IMR-90 (cell line): ENCODE data around the gene SLC22A15. TPM values are rescaled to one million over a fixed set of nuclear protein-coding genes. Genes with fewer than 3 reads are reported as not detected.

Experiments used
- ATAC-seq: fragments of 200-7000 bp; cut with Tn5 transposase; 2 replicates; pipeline ENCODE4 v1.9.1; 2020; ENCODE audit warnings: low read depth, mild to moderate bottlenecking, moderate library complexity
- BruUV-seq: library from RNA; stranded (reverse); fragments of 400-500 nt; replicated peaks from 2 replicates; lab custom pipeline; 2021; lab: Mats Ljungman, UMichigan
- CTCF ChIA-PET: fragments of 300-600 bp; formaldehyde crosslinking; extraction: SDS; loops from one replicate; lab custom pipeline; 2021; ENCODE audit warnings: antibody characterized with exemption; lab: Yijun Ruan, JAX
- POLR2A ChIA-PET: fragments of 300-600 bp; sonication (Branson Sonifier 250); formaldehyde crosslinking; loops from one replicate; lab custom pipeline; 2022; ENCODE audit warnings: antibody characterized with exemption; ENCODE audit not compliant: unreplicated experiment; lab: Charles Lee
- DNase-seq: peaks from one replicate; pipeline ENCODE4 v3.0.0; 2013
- H2AFZ ChIP-seq: replicated peaks from 2 replicates; pipeline ENCODE3; 2013; ENCODE audit warnings: low read length, mild to moderate bottlenecking; ENCODE audit not compliant: poor library complexity
- H2AK5ac ChIP-seq: 2 replicates; pipeline ENCODE4 v1.6.1; 2013; ENCODE audit warnings: low read depth, low read length, inconsistent platforms
- H2AK9ac ChIP-seq: replicated peaks from 2 replicates; pipeline ENCODE3; 2013; ENCODE audit warnings: mild to moderate bottlenecking, low read depth, low read length, moderate library complexity; ENCODE audit not compliant: poor library complexity
- H2BK120ac ChIP-seq: 2 replicates; pipeline ENCODE4 v1.6.1; 2013; ENCODE audit warnings: low read depth, low read length, inconsistent platforms
- H2BK15ac ChIP-seq: 3 replicates; pipeline ENCODE4 v1.6.1; 2013; ENCODE audit warnings: low read depth, low read length, inconsistent platforms
- H2BK20ac ChIP-seq: 2 replicates; pipeline ENCODE4 v1.6.1; 2013; ENCODE audit warnings: low read depth, mild to moderate bottlenecking, inconsistent platforms, low read length, moderate library complexity
- H2BK5ac ChIP-seq: 2 replicates; pipeline ENCODE4 v1.6.1; 2013; ENCODE audit warnings: mild to moderate bottlenecking, low read depth, low read length, inconsistent platforms; ENCODE audit not compliant: poor library complexity, severe bottlenecking
- H3K14ac ChIP-seq: replicated peaks from 2 replicates; pipeline ENCODE4 v1.6.1; 2013; ENCODE audit warnings: low read depth, low read length, inconsistent platforms
- H3K18ac ChIP-seq: 2 replicates; pipeline ENCODE4 v1.6.1; 2013; ENCODE audit warnings: low read depth, low read length, control low read depth
- H3K23ac ChIP-seq: 2 replicates; pipeline ENCODE4 v1.6.1; 2013; ENCODE audit warnings: low read depth, low read length, inconsistent platforms
- H3K27ac ChIP-seq: 2 replicates; pipeline ENCODE4 v1.5.1; 2013; ENCODE audit warnings: mild to moderate bottlenecking, control low read depth, low read length; ENCODE audit not compliant: insufficient read depth
- H3K27me3 ChIP-seq: 2 replicates; pipeline ENCODE4 v1.6.1; 2013; ENCODE audit warnings: low read length; ENCODE audit not compliant: control insufficient read depth, insufficient read depth
- H3K36me3 ChIP-seq: 2 replicates; pipeline ENCODE4 v1.6.1; 2013; ENCODE audit warnings: low read length, mixed read lengths; ENCODE audit not compliant: control insufficient read depth, insufficient read depth
- H3K4ac ChIP-seq: 2 replicates; pipeline ENCODE4 v1.6.1; 2013; ENCODE audit warnings: low read depth, low read length, inconsistent platforms
- H3K4me1 ChIP-seq: 2 replicates; pipeline ENCODE4 v1.6.1; 2013; ENCODE audit warnings: low read length, mixed read lengths; ENCODE audit not compliant: control insufficient read depth, insufficient read depth
- H3K4me2 ChIP-seq: 2 replicates; pipeline ENCODE4 v1.6.1; 2013; ENCODE audit warnings: low read depth, mild to moderate bottlenecking, control low read depth, low read length, moderate library complexity
- H3K4me3 ChIP-seq: 2 replicates; pipeline ENCODE4 v1.5.1; 2013; ENCODE audit warnings: low read depth, mild to moderate bottlenecking, control low read depth, low read length, moderate library complexity; ENCODE audit not compliant: insufficient read depth
- H3K56ac ChIP-seq: 2 replicates; pipeline ENCODE4 v1.6.1; 2013; ENCODE audit warnings: low read length, inconsistent platforms; ENCODE audit not compliant: insufficient read depth; ENCODE audit errors: extremely low read depth
- H3K79me1 ChIP-seq, 2 experiments: 2 replicates each; pipeline ENCODE4 v1.6.1; 2013; ENCODE audit warnings: low read length in 2 of 2, inconsistent platforms in 1 of 2, low read depth in 1 of 2
- H3K9ac ChIP-seq: 2 replicates; pipeline ENCODE4 v1.6.1; 2013; ENCODE audit warnings: low read depth, low read length, control low read depth
- H3K9me1 ChIP-seq: 2 replicates; pipeline ENCODE4 v1.6.1; 2013; ENCODE audit warnings: low read length, inconsistent platforms; ENCODE audit not compliant: insufficient read depth
- H3K9me3 ChIP-seq: 2 replicates; pipeline ENCODE4 v1.6.1; 2013; ENCODE audit warnings: low read length; ENCODE audit not compliant: control insufficient read depth, insufficient read depth
- H4K20me1 ChIP-seq: 2 replicates; pipeline ENCODE4 v1.6.1; 2013; ENCODE audit warnings: low read length, inconsistent platforms; ENCODE audit not compliant: insufficient read depth
- H4K5ac ChIP-seq: 2 replicates; pipeline ENCODE4 v1.6.1; 2013; ENCODE audit warnings: mild to moderate bottlenecking, low read depth, low read length, control low read depth
- H4K8ac ChIP-seq, 2 experiments: 2 replicates each; pipeline ENCODE4 v1.6.1; 2013; ENCODE audit warnings: low read depth in 2 of 2, low read length in 2 of 2, control low read depth in 1 of 2, inconsistent platforms in 1 of 2
- H4K91ac ChIP-seq: 2 replicates; pipeline ENCODE4 v1.6.1; 2013; ENCODE audit warnings: low read depth, low read length, inconsistent platforms; ENCODE audit not compliant: insufficient read depth
- CEBPB ChIP-seq: IDR thresholded peaks from 2 replicates; pipeline ENCODE4 v1.6.1; 2012; ENCODE audit warnings: low read depth, low read length, improper control_type of control experiment
- MAFK ChIP-seq: IDR thresholded peaks from 2 replicates; pipeline ENCODE4 v1.6.1; 2012; ENCODE audit warnings: low read depth, low read length, improper control_type of control experiment
- MAZ ChIP-seq: IDR thresholded peaks from 2 replicates; pipeline ENCODE4 v1.6.1; 2012; ENCODE audit warnings: low read depth, mild to moderate bottlenecking, low read length, improper control_type of control experiment, moderate library complexity, borderline replicate concordance
- MXI1 ChIP-seq: IDR thresholded peaks from 2 replicates; pipeline ENCODE4 v1.6.1; 2012; ENCODE audit warnings: low read depth, mild to moderate bottlenecking, low read length, moderate library complexity, borderline replicate concordance
- POLR2A ChIP-seq: IDR thresholded peaks from 2 replicates; pipeline ENCODE4 v1.6.1; 2012; ENCODE audit warnings: mild to moderate bottlenecking, low read depth, low read length
- RCOR1 ChIP-seq: IDR thresholded peaks from 2 replicates; pipeline ENCODE4 v1.6.1; 2012; ENCODE audit warnings: mild to moderate bottlenecking, low read length, improper control_type of control experiment; ENCODE audit not compliant: insufficient replicate concordance
- SMC3 ChIP-seq: fragments of 150-350 bp; IDR thresholded peaks from 2 replicates; pipeline ENCODE4 v1.6.1; 2016; ENCODE audit warnings: low read depth, mild to moderate bottlenecking, antibody characterized with exemption, low read length, moderate library complexity
- WGBS, 2 experiments: methylation state at CpG; one replicate each; pipeline versions ENCODE4 v1.1.5 to v1.1.7; 2013; ENCODE audit warnings: missing lambda C conversion rate in 2 of 2; ENCODE audit not compliant: insufficient read length in 1 of 2; ENCODE audit errors: extremely low coverage in 2 of 2; 5-methylcytosine and 5-hydroxymethylcytosine counted together
- dilution Hi-C: fragments of 300-500 bp; cut with HindIII; formaldehyde crosslinking; loops from one replicate; pipeline ENCODE4 v1.14.3; 2018; ENCODE audit warnings: low sequenced_read_pairs; ENCODE audit not compliant: unreplicated experiment
- in situ Hi-C: fragments of 300-500 bp; cut with MboI; formaldehyde crosslinking; loops from 3 replicates; pipeline ENCODE4 v1.14.3; 2019; ENCODE audit warnings: low sequenced_read_pairs, inconsistent platforms, mixed read lengths
- intact Hi-C: fragments of 100-400 bp; cut with micrococcal nuclease; formaldehyde crosslinking; loops from 2 replicates; pipeline ENCODE4 v1.10.0; 2022
- polyA plus RNA-seq, 3 experiments: library from polyadenylated mRNA; depleted of rRNA; stranded (reverse); fragments of >200 nt; gene quantifications; 2 replicates each; pipeline ENCODE4 v1.2.3, GENCODE V29; 2012; ENCODE audit warnings: low replicate concordance in 1 of 3
- total RNA-seq: library from RNA; depleted of rRNA; stranded (reverse); fragments of >200 nt; gene quantifications from 2 replicates; pipeline ENCODE4 v1.2.3, GENCODE V29; 2012
- TF ChIP-seq, protein P1 (sequence below): fragments of 150-350 bp; IDR thresholded peaks from 2 replicates; pipeline ENCODE4 v1.6.1; 2017; ENCODE audit warnings: mild to moderate bottlenecking, antibody characterized with exemption, low read length, low read depth
- TF ChIP-seq, protein P2 (sequence below): conservative IDR thresholded peaks from 2 replicates; pipeline ENCODE4 v1.5.1; 2012; ENCODE audit warnings: mild to moderate bottlenecking, low read depth, low read length, improper control_type of control experiment

Gene SLC22A15
- total and polyA plus RNA-seq, 2 of the 4 experiments (the other 2 are of a cell fraction): under 0.01 to 0.02 TPM

DNA sequence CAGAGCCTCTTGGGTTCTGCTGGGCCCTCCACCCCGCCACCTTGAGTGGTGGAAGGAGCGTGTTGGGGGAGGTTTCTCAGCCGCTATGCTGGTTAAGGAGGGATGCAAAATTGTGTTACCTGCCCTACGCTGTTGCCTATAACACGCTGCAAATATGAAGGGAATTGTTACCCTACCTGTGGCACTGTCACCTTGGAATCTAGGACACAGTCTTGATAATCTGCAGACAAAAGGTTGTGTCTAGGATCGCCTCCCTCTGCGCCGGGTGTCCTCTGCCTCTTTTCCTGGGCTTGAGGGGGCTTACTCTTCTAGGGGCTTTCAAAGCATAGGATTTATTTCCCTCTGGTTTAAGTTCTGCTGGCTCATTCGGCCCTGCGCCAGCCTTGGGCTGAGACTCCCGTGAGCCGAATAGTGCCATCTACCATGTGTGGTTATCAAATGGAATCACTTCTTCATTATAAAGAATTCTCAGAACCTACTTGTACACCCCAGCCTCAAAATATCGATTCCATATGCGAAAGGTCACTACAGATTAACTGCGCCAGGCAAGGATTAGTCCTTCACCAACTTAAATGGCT is 697 bp downstream of the SLC22A15 start:
- ChIA-PET CTCF (no interaction called here), POLR2A (no interaction called here)
- Histone ChIP-seq H3K79me1 (no peaks in the 10 kb centered on the region), H4K5ac (no peak overlapping the region), H2AK9ac (no peak overlapping the region), H2AFZ (no peak overlapping the region), H3K23ac (no peak overlapping the region), H3K27ac (no peak overlapping the region), H4K8ac (no peak overlapping the region), H3K9me3 (peaks cover 3% of the 10 kb centered on the region; the same call in 1 of the 2 replicates), H2BK15ac (no peak overlapping the region), H3K56ac (no peak overlapping the region), H3K36me3 (no peaks in the 10 kb centered on the region), H3K4me2 (no peak overlapping the region), H4K91ac (no peak overlapping the region), H3K27me3 (peaks cover 23% of the 10 kb centered on the region), H3K18ac (no peak overlapping the region), H3K14ac (no peak overlapping the region), H2BK20ac (no peak overlapping the region), H4K20me1 (no peaks in the 10 kb centered on the region), H3K4ac (no peak overlapping the region), H3K4me3 (no peak overlapping the region; the same call in 1 of the 2 replicates), H3K9ac (no peak overlapping the region), H3K4me1 (no peaks in the 10 kb centered on the region), H2BK120ac (no peak overlapping the region), H2AK5ac (no peak overlapping the region), H3K9me1 (no peaks in the 10 kb centered on the region), H2BK5ac (no peak overlapping the region)
- no TSS peak for BruUV-seq
- 71% methylated on average over 2 of the region's 15 CpGs; no CpG with 5 or more reads in 1 of the 2 experiments for WGBS, 2 experiments
- dilution Hi-C loops: no loop called here
- in situ Hi-C loops: loop anchor here (10.0 kb wide), 1 partner anchor 62 kb away; no protein-coding TSS in a partner anchor
- ATAC-seq (no peak), DNase-seq (no peak)
- intact Hi-C loops: no loop called here
- TF ChIP-seq CEBPB: no peak
- no peak for TF ChIP-seq MXI1
- TF ChIP-seq, protein P1, sequence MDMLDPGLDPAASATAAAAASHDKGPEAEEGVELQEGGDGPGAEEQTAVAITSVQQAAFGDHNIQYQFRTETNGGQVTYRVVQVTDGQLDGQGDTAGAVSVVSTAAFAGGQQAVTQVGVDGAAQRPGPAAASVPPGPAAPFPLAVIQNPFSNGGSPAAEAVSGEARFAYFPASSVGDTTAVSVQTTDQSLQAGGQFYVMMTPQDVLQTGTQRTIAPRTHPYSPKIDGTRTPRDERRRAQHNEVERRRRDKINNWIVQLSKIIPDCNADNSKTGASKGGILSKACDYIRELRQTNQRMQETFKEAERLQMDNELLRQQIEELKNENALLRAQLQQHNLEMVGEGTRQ: no peak
- no peak for TF ChIP-seq SMC3
- TF ChIP-seq MAZ: no peak
- TF ChIP-seq, protein P2, sequence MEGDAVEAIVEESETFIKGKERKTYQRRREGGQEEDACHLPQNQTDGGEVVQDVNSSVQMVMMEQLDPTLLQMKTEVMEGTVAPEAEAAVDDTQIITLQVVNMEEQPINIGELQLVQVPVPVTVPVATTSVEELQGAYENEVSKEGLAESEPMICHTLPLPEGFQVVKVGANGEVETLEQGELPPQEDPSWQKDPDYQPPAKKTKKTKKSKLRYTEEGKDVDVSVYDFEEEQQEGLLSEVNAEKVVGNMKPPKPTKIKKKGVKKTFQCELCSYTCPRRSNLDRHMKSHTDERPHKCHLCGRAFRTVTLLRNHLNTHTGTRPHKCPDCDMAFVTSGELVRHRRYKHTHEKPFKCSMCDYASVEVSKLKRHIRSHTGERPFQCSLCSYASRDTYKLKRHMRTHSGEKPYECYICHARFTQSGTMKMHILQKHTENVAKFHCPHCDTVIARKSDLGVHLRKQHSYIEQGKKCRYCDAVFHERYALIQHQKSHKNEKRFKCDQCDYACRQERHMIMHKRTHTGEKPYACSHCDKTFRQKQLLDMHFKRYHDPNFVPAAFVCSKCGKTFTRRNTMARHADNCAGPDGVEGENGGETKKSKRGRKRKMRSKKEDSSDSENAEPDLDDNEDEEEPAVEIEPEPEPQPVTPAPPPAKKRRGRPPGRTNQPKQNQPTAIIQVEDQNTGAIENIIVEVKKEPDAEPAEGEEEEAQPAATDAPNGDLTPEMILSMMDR: no peak
- no peak for TF ChIP-seq MAFK
- TF ChIP-seq POLR2A: no peak
- TF ChIP-seq RCOR1: no peak
